Suppressor macrophage (primary cell): ENCODE data around the gene C5AR1.
"Not testable (repeated sequence)": the region's sequence is repeated elsewhere in the genome, so short reads cannot be mapped to it uniquely, and the experiment has no call there.

Experiments
- DNase-seq, 4 experiments: peaks; one replicate each; pipeline ENCODE4 v3.0.0-alpha.2; 2020 to 2022

C5AR1 gene

GRCh38 chr19:47331931-47332547 is 22.4 kb downstream of the C5AR1 start, which contains the start of gene C5AR2:
Gene C5AR2 (plus strand): TSS chr19:47332175. CDS start chr19:47340800, 8,625 bp downstream.
- DNase-seq = peak; percentile 51 to 72 (median 61)

- DNase-seq = peak; percentile 77 to 90 (median 90)
Observed at GRCh38 chr19:47336765-47337718, 27.4 kb downstream of the C5AR1 start.

GRCh38 chr19:47339196-47339880 is 29.7 kb downstream of the C5AR1 start:
- DNase-seq = no peak

GRCh38 chr19:47340477-47341208 is 31.0 kb downstream of the C5AR1 start:
- DNase-seq = no peak

- no peak for DNase-seq
Observed at GRCh38 chr19:47341734-47342133, 32.1 kb downstream of the C5AR1 start.

- DNase-seq = no peak
Observed at GRCh38 chr19:47343194-47343802, 33.6 kb downstream of the C5AR1 start.

GRCh38 chr19:47344425-47344824 is 34.8 kb downstream of the C5AR1 start:
- DNase-seq = no peak

GRCh38 chr19:47346024-47346423 is 36.4 kb downstream of the C5AR1 start:
- DNase-seq = not testable (repeated sequence)

GRCh38 chr19:47348819-47349795 is 39.4 kb downstream of the C5AR1 start, which contains the start of gene DHX34:
Gene DHX34 (plus strand): TSS chr19:47349315. CDS start chr19:47353031, 3,716 bp downstream.
- DNase-seq = peak; percentile 99 to 100 (median 100)

- peak in 1 of 4 experiments; percentile 29 for DNase-seq
Observed at GRCh38 chr19:47350630-47351029, 41.0 kb downstream of the C5AR1 start.

- DNase-seq = peak in 3 of 4 experiments; percentile 25 to 42 (median 36)
Observed at GRCh38 chr19:47351548-47351947, 41.9 kb downstream of the C5AR1 start.

GRCh38 chr19:47352095-47352494 is 42.4 kb downstream of the C5AR1 start:
- peak; percentile 15 to 42 (median 34) for DNase-seq

- DNase-seq = no peak
Observed at GRCh38 chr19:47353307-47353712, 43.6 kb downstream of the C5AR1 start.

- DNase-seq = no peak
Observed at GRCh38 chr19:47356900-47357299, 47.2 kb downstream of the C5AR1 start.

- no peak for DNase-seq
Observed at GRCh38 chr19:47357788-47358680, 48.4 kb downstream of the C5AR1 start.

GRCh38 chr19:47358936-47359335 is 49.3 kb downstream of the C5AR1 start:
- DNase-seq = no peak

GRCh38 chr19:47362321-47362720 is 52.7 kb downstream of the C5AR1 start:
- DNase-seq = no peak

- peak; percentile 23 to 82 (median 66) for DNase-seq
Observed at GRCh38 chr19:47363758-47364531, 54.3 kb downstream of the C5AR1 start.
